Testis (tissue), 2 donors: ENCODE results near the gene GJB3.

Source experiments
- CTCF ChIP-seq, 3 experiments: fragments of 450-650 bp in 2 of 3; fragments of 200-600 bp in 1 of 3; sonication (generic) in 1 of 3; IDR thresholded peaks; one replicate each; pipeline ENCODE4 v1.5.1; 2016 to 2019; ENCODE audit warnings: antibody characterized with exemption in 3 of 3, mild to moderate bottlenecking in 2 of 3, moderate library complexity in 1 of 3
- POLR2A ChIP-seq: fragments of 450-650 bp; IDR thresholded peaks from one replicate; pipeline ENCODE4 v1.6.1; 2017; ENCODE audit warnings: antibody characterized with exemption, mild to moderate bottlenecking, moderate library complexity

GRCh38 chr1:34778381-34778780 is 2.6 kb upstream of the GJB3 start:
- TF ChIP-seq CTCF (IDR thresholded peaks at IDR 0.05) (no peak), POLR2A (no peak)
